ENCODE measurements around the gene MRPL34. TPM values are rescaled to one million over a fixed set of nuclear protein-coding genes. Genes with fewer than 3 reads are reported as not detected.

The MRPL34 gene
- total RNA-seq, 1 experiment from 2014 or later: 87.7 TPM

- Histone ChIP-seq H3K4me3 (ENCODE audit: low read depth in 2 of 2, low read length in 2 of 2) (no peak overlapping the region), H3K9me3 (ENCODE audit: control insufficient read depth, insufficient read depth, low read depth, low read length) (no peaks in the 10 kb centered on the region), H3K27ac (ENCODE audit: low read length) (no peak overlapping the region), H3K27me3 (ENCODE audit: control insufficient read depth, insufficient read depth, low read length) (no peaks in the 10 kb centered on the region), H3K36me3 (ENCODE audit: control insufficient read depth, insufficient read depth, low read length) (peaks cover 4% of the 10 kb centered on the region; the same call in 1 of the 2 replicates), H3K4me1 (ENCODE audit: control insufficient read depth, insufficient read depth, low read length) (peaks cover 4% of the 10 kb centered on the region)
- POLR2A ChIA-PET: no interaction called here
- TF ChIP-seq CTCF (IDR thresholded peaks at IDR 0.05) (no peak), SIN3A (IDR thresholded peaks at IDR 0.05; ENCODE audit: borderline replicate concordance, insufficient read depth, low read depth, low read length) (no peak), POLR2AphosphoS5 (IDR thresholded peaks at IDR 0.05; ENCODE audit: low read depth, low read length) (no peak), REST (IDR thresholded peaks at IDR 0.05; ENCODE audit: insufficient read depth in 1 of 2, low read depth in 2 of 2, low read length in 1 of 2) (no peak), TCF7L2 (IDR thresholded peaks at IDR 0.05; ENCODE audit: low read depth, low read length) (no peak)
- intact Hi-C loops (cut with micrococcal nuclease; ENCODE audit: unreplicated experiment) (no loop called here), in situ Hi-C loops (cut with HindIII; ENCODE audit: low pct_unique_long_range_greater_than_20kb, low sequenced_read_pairs) (no loop called here)
- no TSS peak for BruUV-seq (replicated peaks)
- DNase-seq (ENCODE audit: low read depth, low spot score) (no peak), ATAC-seq (no peak)
- CTCF ChIA-PET: no interaction called here
Measured at GRCh38 chr19:17340871-17341357, 35.2 kb downstream of the MRPL34 start.

GRCh38 chr19:17341386-17341785, 35.7 kb downstream of the MRPL34 start:
- Histone ChIP-seq H3K9me3 (ENCODE audit: control insufficient read depth, insufficient read depth, low read depth, low read length) (no peaks in the 10 kb centered on the region), H3K36me3 (ENCODE audit: control insufficient read depth, insufficient read depth, low read length) (peaks cover 4% of the 10 kb centered on the region; the same call in 1 of the 2 replicates), H3K4me1 (ENCODE audit: control insufficient read depth, insufficient read depth, low read length) (peaks cover 4% of the 10 kb centered on the region), H3K4me3 (ENCODE audit: low read depth in 2 of 2, low read length in 2 of 2) (no peak overlapping the region), H3K27me3 (ENCODE audit: control insufficient read depth, insufficient read depth, low read length) (no peaks in the 10 kb centered on the region), H3K27ac (ENCODE audit: low read length) (no peak overlapping the region)
- BruUV-seq (replicated peaks): no TSS peak
- TF ChIP-seq SIN3A (IDR thresholded peaks at IDR 0.05; ENCODE audit: borderline replicate concordance, insufficient read depth, low read depth, low read length) (no peak), POLR2AphosphoS5 (IDR thresholded peaks at IDR 0.05; ENCODE audit: low read depth, low read length) (no peak), REST (IDR thresholded peaks at IDR 0.05; ENCODE audit: insufficient read depth in 1 of 2, low read depth in 2 of 2, low read length in 1 of 2) (no peak), CTCF (IDR thresholded peaks at IDR 0.05) (no peak), TCF7L2 (IDR thresholded peaks at IDR 0.05; ENCODE audit: low read depth, low read length) (no peak)
- in situ Hi-C loops (cut with HindIII; ENCODE audit: low pct_unique_long_range_greater_than_20kb, low sequenced_read_pairs): no loop called here
- POLR2A ChIA-PET: no interaction called here
- intact Hi-C loops (cut with micrococcal nuclease; ENCODE audit: unreplicated experiment): no loop called here
- DNase-seq (ENCODE audit: low read depth, low spot score): no peak
- CTCF ChIA-PET: no interaction called here
- ATAC-seq: no peak
